Progenitor cell of endocrine pancreas (in vitro differentiated cells): ENCODE measurements around the gene MARCHF11. TPM values are rescaled to one million over a fixed set of nuclear protein-coding genes. Genes with fewer than 3 reads are reported as not detected.

ENCODE experiments used
- DNase-seq: peaks from one replicate; pipeline ENCODE4 v3.0.0; 2021; ENCODE audit warnings: low spot score; ENCODE audit not compliant: unreplicated experiment
- H3K27ac Mint-ChIP-seq: 2 replicates; pipeline ENCODE4 v1.8.0; 2021; ENCODE audit warnings: mild to moderate bottlenecking, moderate library complexity, mixed read lengths
- H3K27me3 Mint-ChIP-seq: 2 replicates; pipeline ENCODE4 v1.8.0; 2021; ENCODE audit warnings: mixed read lengths
- H3K36me3 Mint-ChIP-seq: 2 replicates; pipeline ENCODE4 v1.8.0; 2022; ENCODE audit warnings: mixed read lengths; ENCODE audit not compliant: insufficient read depth
- H3K4me1 Mint-ChIP-seq: 2 replicates; pipeline ENCODE4 v1.8.0; 2021; ENCODE audit warnings: low read depth, mixed read lengths
- H3K4me3 Mint-ChIP-seq: 2 replicates; pipeline ENCODE4 v1.8.0; 2021; ENCODE audit warnings: low read depth, mild to moderate bottlenecking, moderate library complexity, mixed read lengths
- H3K9me3 Mint-ChIP-seq: 2 replicates; pipeline ENCODE4 v1.8.0; 2021; ENCODE audit warnings: low read depth, mixed read lengths
- CTCF ChIP-seq: fragments of 200-600 bp; sonication (generic); IDR thresholded peaks from one replicate; pipeline ENCODE4 v1.5.0; 2021; ENCODE audit warnings: antibody characterized with exemption, mild to moderate bottlenecking; ENCODE audit not compliant: unreplicated experiment
- total RNA-seq: library from RNA; stranded (reverse); gene quantifications from 2 replicates; pipeline ENCODE4 v1.2.1, GENCODE V29; 2021

MARCHF11 gene
- total RNA-seq, 1 donor from 2014 or later = not detected

- peaks cover 3% of the 10 kb centered on the region for H3K9me3 Mint-ChIP-seq
- DNase-seq = no peak
- H3K4me1 Mint-ChIP-seq = no peaks in the 10 kb centered on the region
- H3K4me3 Mint-ChIP-seq = no peak overlapping the region
- H3K27me3 Mint-ChIP-seq = no peaks in the 10 kb centered on the region
- H3K27ac Mint-ChIP-seq = no peak overlapping the region
- H3K36me3 Mint-ChIP-seq = no peaks in the 10 kb centered on the region
- TF ChIP-seq CTCF = no peak
Observed at GRCh38 chr5:16119790-16120189, 59.8 kb downstream of the MARCHF11 start.

- DNase-seq = no peak
- Mint-ChIP-seq H3K4me3 (no peak overlapping the region), H3K9me3 (peaks cover 7% of the 10 kb centered on the region), H3K36me3 (no peaks in the 10 kb centered on the region), H3K27me3 (no peaks in the 10 kb centered on the region), H3K27ac (no peak overlapping the region), H3K4me1 (no peaks in the 10 kb centered on the region)
- TF ChIP-seq CTCF = no peak
Observed at GRCh38 chr5:16115140-16115539, 64.5 kb downstream of the MARCHF11 start.

- DNase-seq = no peak
- H3K4me1 Mint-ChIP-seq = no peaks in the 10 kb centered on the region
- no peak for TF ChIP-seq CTCF
- H3K27ac Mint-ChIP-seq = no peak overlapping the region
- no peaks in the 10 kb centered on the region for H3K27me3 Mint-ChIP-seq
- H3K4me3 Mint-ChIP-seq = no peak overlapping the region
- H3K9me3 Mint-ChIP-seq = peaks cover 10% of the 10 kb centered on the region
- H3K36me3 Mint-ChIP-seq = no peaks in the 10 kb centered on the region
Observed at GRCh38 chr5:16108418-16108817, 71.2 kb downstream of the MARCHF11 start.

- no peaks in the 10 kb centered on the region for H3K4me1 Mint-ChIP-seq
- TF ChIP-seq CTCF = no peak
- H3K36me3 Mint-ChIP-seq = no peaks in the 10 kb centered on the region
- no peak for DNase-seq
- peaks cover 11% of the 10 kb centered on the region for H3K9me3 Mint-ChIP-seq
- no peak overlapping the region for H3K4me3 Mint-ChIP-seq
- no peak overlapping the region for H3K27ac Mint-ChIP-seq
- no peaks in the 10 kb centered on the region for H3K27me3 Mint-ChIP-seq
Observed at GRCh38 chr5:16104961-16105360, 74.6 kb downstream of the MARCHF11 start.

GRCh38 chr5:16095612-16096011 is 84.0 kb downstream of the MARCHF11 start:
- H3K27me3 Mint-ChIP-seq = peaks cover 2% of the 10 kb centered on the region
- H3K4me1 Mint-ChIP-seq = no peaks in the 10 kb centered on the region
- H3K27ac Mint-ChIP-seq = no peak overlapping the region
- no peak for DNase-seq
- H3K36me3 Mint-ChIP-seq = no peaks in the 10 kb centered on the region
- no peak for TF ChIP-seq CTCF
- H3K4me3 Mint-ChIP-seq = no peak overlapping the region
- no peaks in the 10 kb centered on the region for H3K9me3 Mint-ChIP-seq
